ENCODE measurements around the gene TRPM7. TPM values are rescaled to one million over a fixed set of nuclear protein-coding genes. Genes with fewer than 3 reads are reported as not detected.
"Not testable (repeated sequence)": the region's sequence is repeated elsewhere in the genome, so short reads cannot be mapped to it uniquely, and the experiment has no call there.

TRPM7 gene
- total RNA-seq, 4 donors from 2014 or later: 31.3 to 63.8 (median 41.9) TPM

GRCh38 chr15:50624616-50625168 is 61.9 kb downstream of the TRPM7 start:
- WGBS, 2 donors: 56 to 62% methylated on average over 1 of the region's 1 CpG

GRCh38 chr15:50622361-50622943 is 64.1 kb downstream of the TRPM7 start:
- DNase-seq (ENCODE audit: low spot score in 2 of 2); H3K4me3 ChIP-seq (ENCODE audit: low read depth, poor library complexity, severe bottlenecking); intact Hi-C loops (cut with DNase I; ENCODE audit: low total_unique reads): not testable (repeated sequence)
- WGBS, 2 donors: 79 to 89% methylated on average over 8 of the region's 8 CpGs

More at GRCh38 chr15:50624616-50625168, 61.9 kb downstream of the TRPM7 start:
- DNase-seq (ENCODE audit: low spot score in 2 of 2): no peak
- H3K4me3 ChIP-seq (ENCODE audit: low read depth, poor library complexity, severe bottlenecking): no peak overlapping the region
- TF ChIP-seq CTCF (IDR thresholded peaks at IDR 0.05): no peak
- TF ChIP-seq POLR2A (IDR thresholded peaks at IDR 0.05): no peak
- intact Hi-C loops (cut with DNase I; ENCODE audit: low total_unique reads): no loop called here

- 84% methylated on average over 6 of the region's 6 CpGs for WGBS, 2 donors
- DNase-seq (ENCODE audit: low spot score in 2 of 2); H3K4me3 ChIP-seq (ENCODE audit: low read depth, poor library complexity, severe bottlenecking); intact Hi-C loops (cut with DNase I; ENCODE audit: low total_unique reads): not testable (repeated sequence)
Measured at GRCh38 chr15:50616960-50617359, 69.6 kb downstream of the TRPM7 start.

- DNase-seq (ENCODE audit: low spot score in 2 of 2); H3K4me3 ChIP-seq (ENCODE audit: low read depth, poor library complexity, severe bottlenecking); intact Hi-C loops (cut with DNase I; ENCODE audit: low total_unique reads): not testable (repeated sequence)
- WGBS, 2 donors: 92% methylated on average over 2 of the region's 2 CpGs
Measured at GRCh38 chr15:50616554-50616953, 70.0 kb downstream of the TRPM7 start.

GRCh38 chr15:50613600-50613999 is 73.0 kb downstream of the TRPM7 start:
- WGBS, 2 donors: 89 to 91% methylated on average over 5 of the region's 5 CpGs

GRCh38 chr15:50607129-50607528 is 79.5 kb downstream of the TRPM7 start:
- WGBS, 2 donors: 96 to 97% methylated on average over 1 of the region's 1 CpG
- intact Hi-C loops (cut with DNase I; ENCODE audit: low total_unique reads): no loop called here
- no peak overlapping the region for H3K4me3 ChIP-seq (ENCODE audit: low read depth, poor library complexity, severe bottlenecking)
- DNase-seq (ENCODE audit: low spot score in 2 of 2): no peak
- no peak for TF ChIP-seq POLR2A (IDR thresholded peaks at IDR 0.05)
- no peak for TF ChIP-seq CTCF (IDR thresholded peaks at IDR 0.05)

More at GRCh38 chr15:50613600-50613999, 73.0 kb downstream of the TRPM7 start:
- intact Hi-C loops (cut with DNase I; ENCODE audit: low total_unique reads): no loop called here
- H3K4me3 ChIP-seq (ENCODE audit: low read depth, poor library complexity, severe bottlenecking): no peak overlapping the region
- no peak for DNase-seq (ENCODE audit: low spot score in 2 of 2)
- no peak for TF ChIP-seq CTCF (IDR thresholded peaks at IDR 0.05)
- TF ChIP-seq POLR2A (IDR thresholded peaks at IDR 0.05): no peak

- no peak for DNase-seq (ENCODE audit: low spot score in 2 of 2)
- intact Hi-C loops (cut with DNase I; ENCODE audit: low total_unique reads): no loop called here
- WGBS, 2 donors: 87 to 88% methylated on average over 2 of the region's 2 CpGs
- TF ChIP-seq CTCF (IDR thresholded peaks at IDR 0.05) (no peak), POLR2A (IDR thresholded peaks at IDR 0.05) (no peak)
- no peak overlapping the region for H3K4me3 ChIP-seq (ENCODE audit: low read depth, poor library complexity, severe bottlenecking)
Measured at GRCh38 chr15:50605462-50605861, 81.1 kb downstream of the TRPM7 start.

- WGBS, 2 donors: 96 to 99% methylated on average over 5 of the region's 5 CpGs
- DNase-seq (ENCODE audit: low spot score in 2 of 2); intact Hi-C loops (cut with DNase I; ENCODE audit: low total_unique reads); H3K4me3 ChIP-seq (ENCODE audit: low read depth, poor library complexity, severe bottlenecking): not testable (repeated sequence)
Measured at GRCh38 chr15:50602028-50602427, 84.6 kb downstream of the TRPM7 start.

Data from lower leg skin (tissue), 4 donors.